Measurements from ENCODE around the gene NTF3.

GRCh38 chr12:5514545-5514944 lies 82.6 kb downstream of the NTF3 start:
- TF ChIP-seq EP300 (IDR thresholded peaks at IDR 0.05) (no peak), CTCF (IDR thresholded peaks at IDR 0.05) (no peak), POLR2A (IDR thresholded peaks at IDR 0.05) (no peak)
